MG63 (cell line): ENCODE measurements around the gene TRAPPC12. TPM values are rescaled to one million over a fixed set of nuclear protein-coding genes. Genes with fewer than 3 reads are reported as not detected.
A peak's percentile ranks its signal among the peaks of the same experiment; 100 is the strongest.
"Not testable (repeated sequence)": the region's sequence is repeated elsewhere in the genome, so short reads cannot be mapped to it uniquely, and the experiment has no call there.

ENCODE experiments used
- DNase-seq: peaks from one replicate; pipeline ENCODE4 v3.0.0-alpha.2; 2020
- H3K27me3 ChIP-seq: fragments of 250-450 bp; sonication (Bioruptor Pico); 2 replicates; pipeline ENCODE4 v1.5.1; 2020; ENCODE audit warnings: mild to moderate bottlenecking, moderate library complexity
- H3K36me3 ChIP-seq: fragments of 250-450 bp; sonication (Bioruptor Pico); 2 replicates; pipeline ENCODE4 v1.5.1; 2020; ENCODE audit warnings: mild to moderate bottlenecking, moderate library complexity
- H3K4me3 ChIP-seq: fragments of 250-450 bp; sonication (Bioruptor Pico); 2 replicates; pipeline ENCODE4 v1.5.1; 2020; ENCODE audit warnings: mild to moderate bottlenecking, moderate library complexity
- H3K9me3 ChIP-seq: fragments of 250-450 bp; sonication (Bioruptor Pico); 2 replicates; pipeline ENCODE4 v1.5.1; 2020; ENCODE audit warnings: mild to moderate bottlenecking, moderate library complexity
- total RNA-seq: library from RNA; depleted of rRNA; stranded (reverse); fragments of >200 nt; shearing (Covaris generic); gene quantifications from 2 replicates; pipeline ENCODE4 v1.2.3, GENCODE V29; 2014; ENCODE audit warnings: low replicate concordance

The TRAPPC12 gene
- total RNA-seq, 1 experiment from 2014 or later = 29.3 TPM

- Histone ChIP-seq H3K9me3 (no peaks in the 10 kb centered on the region), H3K27me3 (no peaks in the 10 kb centered on the region), H3K4me3 (no peak overlapping the region), H3K36me3 (no peaks in the 10 kb centered on the region)
- DNase-seq = no peak
Observed at GRCh38 chr2:3488855-3489763, 109.6 kb downstream of the TRAPPC12 start.

GRCh38 chr2:3489764-3490115 lies 110.2 kb downstream of the TRAPPC12 start:
- H3K9me3 ChIP-seq = no peaks in the 10 kb centered on the region
- no peak overlapping the region for H3K4me3 ChIP-seq
- no peaks in the 10 kb centered on the region for H3K27me3 ChIP-seq
- DNase-seq = no peak
- H3K36me3 ChIP-seq = no peaks in the 10 kb centered on the region

GRCh38 chr2:3490191-3491170 lies 111.0 kb downstream of the TRAPPC12 start:
- Histone ChIP-seq H3K4me3 (no peak overlapping the region), H3K36me3 (no peaks in the 10 kb centered on the region), H3K9me3 (no peaks in the 10 kb centered on the region), H3K27me3 (no peaks in the 10 kb centered on the region)
- DNase-seq = no peak

- Histone ChIP-seq H3K9me3 (no peaks in the 10 kb centered on the region), H3K27me3 (no peaks in the 10 kb centered on the region), H3K4me3 (no peak overlapping the region), H3K36me3 (peaks cover 4% of the 10 kb centered on the region; the same call in 1 of the 2 replicates)
- no peak for DNase-seq
Observed at GRCh38 chr2:3491306-3491705, 111.8 kb downstream of the TRAPPC12 start.

GRCh38 chr2:3491716-3492474 lies 112.4 kb downstream of the TRAPPC12 start:
- no peak overlapping the region for H3K4me3 ChIP-seq
- H3K27me3 ChIP-seq = no peaks in the 10 kb centered on the region
- DNase-seq = no peak
- H3K9me3 ChIP-seq = no peaks in the 10 kb centered on the region
- peaks cover 4% of the 10 kb centered on the region for H3K36me3 ChIP-seq

GRCh38 chr2:3492475-3492787 lies 112.9 kb downstream of the TRAPPC12 start:
- H3K36me3 ChIP-seq, H3K4me3 ChIP-seq, H3K9me3 ChIP-seq, DNase-seq, H3K27me3 ChIP-seq: not testable (repeated sequence)

- Histone ChIP-seq H3K27me3 (no peaks in the 10 kb centered on the region), H3K4me3 (no peak overlapping the region), H3K9me3 (no peaks in the 10 kb centered on the region), H3K36me3 (peaks cover 10% of the 10 kb centered on the region)
- DNase-seq = peak; percentile 45
Observed at GRCh38 chr2:3492951-3493614, 113.6 kb downstream of the TRAPPC12 start.

GRCh38 chr2:3493615-3494007 lies 114.1 kb downstream of the TRAPPC12 start:
- Histone ChIP-seq H3K4me3 (no peak overlapping the region), H3K27me3 (no peaks in the 10 kb centered on the region), H3K36me3 (peaks cover 15% of the 10 kb centered on the region), H3K9me3 (no peaks in the 10 kb centered on the region)
- DNase-seq = no peak

- H3K4me3 ChIP-seq = no peak overlapping the region
- H3K36me3 ChIP-seq = peaks cover 22% of the 10 kb centered on the region
- H3K9me3 ChIP-seq = no peaks in the 10 kb centered on the region
- no peaks in the 10 kb centered on the region for H3K27me3 ChIP-seq
- DNase-seq = no peak
Observed at GRCh38 chr2:3494984-3495666, 115.6 kb downstream of the TRAPPC12 start.

- not testable (repeated sequence) for H3K4me3 ChIP-seq, DNase-seq, H3K9me3 ChIP-seq, H3K27me3 ChIP-seq
- H3K36me3 ChIP-seq = peaks cover 24% of the 10 kb centered on the region
Observed at GRCh38 chr2:3496708-3497080, 117.2 kb downstream of the TRAPPC12 start.

GRCh38 chr2:3498783-3499394 lies 119.4 kb downstream of the TRAPPC12 start:
- H3K4me3 ChIP-seq = no peak overlapping the region
- no peak for DNase-seq
- H3K36me3 ChIP-seq = peaks cover 24% of the 10 kb centered on the region
- H3K27me3 ChIP-seq = no peaks in the 10 kb centered on the region
- H3K9me3 ChIP-seq = no peaks in the 10 kb centered on the region

GRCh38 chr2:3500326-3500899 lies 120.9 kb downstream of the TRAPPC12 start:
- Histone ChIP-seq H3K4me3 (no peak overlapping the region), H3K36me3 (peaks cover 32% of the 10 kb centered on the region)
- DNase-seq = no peak

GRCh38 chr2:3503046-3503445 lies 123.6 kb downstream of the TRAPPC12 start:
- H3K27me3 ChIP-seq = no peaks in the 10 kb centered on the region
- no peak overlapping the region for H3K4me3 ChIP-seq
- H3K36me3 ChIP-seq = peaks cover 31% of the 10 kb centered on the region
- no peak for DNase-seq
- H3K9me3 ChIP-seq = no peaks in the 10 kb centered on the region

More at GRCh38 chr2:3500326-3500899, 120.9 kb downstream of the TRAPPC12 start:
- Histone ChIP-seq H3K27me3 (no peaks in the 10 kb centered on the region), H3K9me3 (no peaks in the 10 kb centered on the region)

- Histone ChIP-seq H3K27me3 (no peaks in the 10 kb centered on the region), H3K4me3 (no peak overlapping the region), H3K9me3 (no peaks in the 10 kb centered on the region), H3K36me3 (peaks cover 26% of the 10 kb centered on the region)
- DNase-seq = no peak
Observed at GRCh38 chr2:3503483-3503882, 124.0 kb downstream of the TRAPPC12 start.

- Histone ChIP-seq H3K4me3 (no peak overlapping the region), H3K27me3 (no peaks in the 10 kb centered on the region), H3K36me3 (peaks cover 18% of the 10 kb centered on the region), H3K9me3 (no peaks in the 10 kb centered on the region)
- no peak for DNase-seq
Observed at GRCh38 chr2:3504741-3505140, 125.2 kb downstream of the TRAPPC12 start.
